BJ (cell line): ENCODE results near the gene LIME1. TPM values are rescaled to one million over a fixed set of nuclear protein-coding genes. Genes with fewer than 3 reads are reported as not detected.

Experiments used
- CTCF ChIA-PET: fragments of 350-600 bp; formaldehyde crosslinking; extraction: SDS; loops from one replicate; lab custom pipeline; 2021; ENCODE audit warnings: antibody characterized with exemption, inconsistent platforms; lab: Yijun Ruan, JAX
- POLR2A ChIA-PET: fragments of 300-600 bp; sonication (Branson Sonifier 250); formaldehyde crosslinking; extraction: SDS; loops from one replicate; lab custom pipeline; 2021; ENCODE audit warnings: antibody characterized with exemption; lab: Charles Lee
- DNase-seq: peaks from one replicate; pipeline ENCODE4 v3.0.0-alpha.2; 2011; ENCODE audit warnings: low read depth
- H3K27me3 ChIP-seq: 2 replicates; pipeline ENCODE4 v1.6.0; 2011; ENCODE audit warnings: low read length; ENCODE audit not compliant: control insufficient read depth, insufficient read depth
- H3K36me3 ChIP-seq: 2 replicates; pipeline ENCODE4 v1.5.1; 2011; ENCODE audit warnings: low read length; ENCODE audit not compliant: control insufficient read depth, insufficient read depth
- H3K4me3 ChIP-seq: 2 replicates; pipeline ENCODE4 v1.5.1; 2011; ENCODE audit warnings: low read depth, mild to moderate bottlenecking, control low read depth, low read length
- CTCF ChIP-seq: IDR thresholded peaks from 2 replicates; pipeline ENCODE4 v1.5.1; 2011; ENCODE audit warnings: low read depth, mild to moderate bottlenecking, control low read depth, inconsistent platforms, low read length, moderate library complexity; ENCODE audit not compliant: insufficient read depth
- polyA plus RNA-seq: library from polyadenylated mRNA; depleted of rRNA; stranded (reverse); fragments of >200 nt; gene quantifications from 2 replicates; pipeline ENCODE4 v1.2.3, GENCODE V29; 2011

The LIME1 gene
- polyA plus RNA-seq, 1 experiment, result 2.5 TPM

DNA sequence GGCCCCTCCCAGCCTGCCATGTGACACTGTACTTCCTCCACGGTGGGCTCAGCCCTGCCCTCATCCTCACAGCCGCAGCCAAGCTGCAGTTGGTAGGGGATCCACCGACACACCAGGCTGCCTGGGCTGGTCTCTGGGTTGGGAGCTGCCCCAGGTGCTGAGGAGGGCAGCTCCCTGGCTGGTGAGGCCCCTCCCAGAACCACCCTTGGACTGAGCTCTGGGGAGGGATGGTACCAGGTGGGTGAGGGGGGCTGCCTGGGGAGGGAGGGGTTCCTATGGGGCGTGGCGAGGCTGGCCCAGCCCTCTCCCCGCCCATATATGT lies 40.2 kb upstream of the LIME1 start:
- Histone ChIP-seq H3K36me3 (peaks cover 17% of the 10 kb centered on the region), H3K4me3 (peak overlapping the region; percentile 31), H3K27me3 (no peaks in the 10 kb centered on the region)
- DNase-seq, result no peak
- no peak for TF ChIP-seq CTCF
- ChIA-PET POLR2A (no interaction called here), CTCF (interaction anchor here (0.6 kb wide), 1 partner anchor 23 kb away, joined by 4 read pairs; no protein-coding TSS in a partner anchor)

- DNase-seq, result no peak
- H3K4me3 ChIP-seq, result peak within 1 kb of the TSS; percentile 31
- peaks cover 19% of the 10 kb centered on the region for H3K36me3 ChIP-seq
- TF ChIP-seq CTCF, result no peak
- POLR2A ChIA-PET, result no interaction called here
- CTCF ChIA-PET, result interaction anchor here (1.0 to 1.2 kb wide), 2 partner anchors 14 to 277 kb away, joined by 4 to 5 read pairs; no protein-coding TSS in a partner anchor
- no peaks in the 10 kb centered on the region for H3K27me3 ChIP-seq
Measured at GRCh38 chr20:63696628-63697356, 39.7 kb upstream of the LIME1 start, which contains the start of gene TNFRSF6B. TNFRSF6B (plus strand) TSS chr20:63696652; CDS start chr20:63696768, 116 bp downstream.

DNA sequence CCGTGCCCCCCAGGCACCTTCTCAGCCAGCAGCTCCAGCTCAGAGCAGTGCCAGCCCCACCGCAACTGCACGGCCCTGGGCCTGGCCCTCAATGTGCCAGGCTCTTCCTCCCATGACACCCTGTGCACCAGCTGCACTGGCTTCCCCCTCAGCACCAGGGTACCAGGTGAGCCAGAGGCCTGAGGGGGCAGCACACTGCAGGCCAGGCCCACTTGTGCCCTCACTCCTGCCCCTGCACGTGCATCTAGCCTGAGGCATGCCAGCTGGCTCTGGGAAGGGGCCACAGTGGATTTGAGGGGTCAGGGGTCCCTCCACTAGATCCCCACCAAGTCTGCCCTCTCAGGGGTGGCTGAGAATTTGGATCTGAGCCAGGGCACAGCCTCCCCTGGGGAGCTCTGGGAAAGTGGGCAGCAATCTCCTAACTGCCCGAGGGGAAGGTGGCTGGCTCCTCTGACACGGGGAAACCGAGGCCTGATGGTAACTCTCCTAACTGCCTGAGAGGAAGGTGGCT lies 39.1 kb upstream of the LIME1 start:
- TF ChIP-seq CTCF, result 0 out of 2 replicates have a peak, but pooled peaks have one; percentile 5
- CTCF ChIA-PET, result interaction anchor here (1.0 to 1.2 kb wide), 2 partner anchors 14 to 276 kb away, joined by 4 to 5 read pairs; no protein-coding TSS in a partner anchor
- peak overlapping the region; percentile 31 for H3K4me3 ChIP-seq

DNA sequence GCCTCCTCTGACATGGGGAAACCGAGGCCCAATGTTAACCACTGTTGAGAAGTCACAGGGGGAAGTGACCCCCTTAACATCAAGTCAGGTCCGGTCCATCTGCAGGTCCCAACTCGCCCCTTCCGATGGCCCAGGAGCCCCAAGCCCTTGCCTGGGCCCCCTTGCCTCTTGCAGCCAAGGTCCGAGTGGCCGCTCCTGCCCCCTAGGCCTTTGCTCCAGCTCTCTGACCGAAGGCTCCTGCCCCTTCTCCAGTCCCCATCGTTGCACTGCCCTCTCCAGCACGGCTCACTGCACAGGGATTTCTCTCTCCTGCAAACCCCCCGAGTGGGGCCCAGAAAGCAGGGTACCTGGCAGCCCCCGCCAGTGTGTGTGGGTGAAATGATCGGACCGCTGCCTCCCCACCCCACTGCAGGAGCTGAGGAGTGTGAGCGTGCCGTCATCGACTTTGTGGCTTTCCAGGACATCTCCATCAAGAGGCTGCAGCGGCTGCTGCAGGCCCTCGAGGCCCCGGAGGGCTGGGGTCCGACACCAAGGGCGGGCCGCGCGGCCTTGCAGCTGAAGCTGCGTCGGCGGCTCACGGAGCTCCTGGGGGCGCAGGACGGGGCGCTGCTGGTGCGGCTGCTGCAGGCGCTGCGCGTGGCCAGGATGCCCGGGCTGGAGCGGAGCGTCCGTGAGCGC lies 38.5 kb upstream of the LIME1 start:
- peaks cover 19% of the 10 kb centered on the region for H3K36me3 ChIP-seq
- no peak for TF ChIP-seq CTCF
- H3K4me3 ChIP-seq, result no peak overlapping the region
- no peak for DNase-seq
- POLR2A ChIA-PET, result no interaction called here
- CTCF ChIA-PET, result interaction anchor here (0.6 to 1.0 kb wide), 3 partner anchors 15 to 276 kb away, joined by 3 to 4 read pairs (median 3); no protein-coding TSS in a partner anchor
- no peaks in the 10 kb centered on the region for H3K27me3 ChIP-seq

More for the DNA sequence above, 39.1 kb upstream of the LIME1 start:
- no peak for DNase-seq
- POLR2A ChIA-PET, result no interaction called here
- H3K27me3 ChIP-seq, result no peaks in the 10 kb centered on the region
- peaks cover 19% of the 10 kb centered on the region for H3K36me3 ChIP-seq
